ENCODE data around the gene RASSF8.

DNA sequence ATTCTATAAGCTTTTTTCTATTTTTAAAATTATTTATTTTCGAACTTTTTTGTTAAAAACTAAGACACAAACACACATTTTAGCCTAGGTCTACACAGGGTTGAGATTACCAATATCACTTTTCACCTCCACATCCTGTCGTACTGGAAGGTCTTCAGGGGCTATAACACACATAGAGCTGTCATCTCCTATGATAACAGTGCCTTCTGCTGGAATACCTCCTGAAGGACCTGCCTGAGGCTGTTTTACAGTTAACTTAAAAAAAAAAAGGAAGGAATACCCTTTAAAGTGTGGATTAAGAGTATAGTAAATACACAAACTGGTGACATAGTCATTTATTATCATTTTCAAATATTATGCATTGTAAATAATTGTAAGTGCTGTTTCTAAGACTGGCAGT is 43.0 kb downstream of the RASSF8 start:
- TF ChIP-seq POLR2AphosphoS5 (IDR thresholded peaks at IDR 0.05; ENCODE audit: low read depth, low read length): no peak
- TF ChIP-seq, protein P1, sequence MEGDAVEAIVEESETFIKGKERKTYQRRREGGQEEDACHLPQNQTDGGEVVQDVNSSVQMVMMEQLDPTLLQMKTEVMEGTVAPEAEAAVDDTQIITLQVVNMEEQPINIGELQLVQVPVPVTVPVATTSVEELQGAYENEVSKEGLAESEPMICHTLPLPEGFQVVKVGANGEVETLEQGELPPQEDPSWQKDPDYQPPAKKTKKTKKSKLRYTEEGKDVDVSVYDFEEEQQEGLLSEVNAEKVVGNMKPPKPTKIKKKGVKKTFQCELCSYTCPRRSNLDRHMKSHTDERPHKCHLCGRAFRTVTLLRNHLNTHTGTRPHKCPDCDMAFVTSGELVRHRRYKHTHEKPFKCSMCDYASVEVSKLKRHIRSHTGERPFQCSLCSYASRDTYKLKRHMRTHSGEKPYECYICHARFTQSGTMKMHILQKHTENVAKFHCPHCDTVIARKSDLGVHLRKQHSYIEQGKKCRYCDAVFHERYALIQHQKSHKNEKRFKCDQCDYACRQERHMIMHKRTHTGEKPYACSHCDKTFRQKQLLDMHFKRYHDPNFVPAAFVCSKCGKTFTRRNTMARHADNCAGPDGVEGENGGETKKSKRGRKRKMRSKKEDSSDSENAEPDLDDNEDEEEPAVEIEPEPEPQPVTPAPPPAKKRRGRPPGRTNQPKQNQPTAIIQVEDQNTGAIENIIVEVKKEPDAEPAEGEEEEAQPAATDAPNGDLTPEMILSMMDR (IDR thresholded peaks at IDR 0.05 in 2 of 3, conservative IDR thresholded peaks at IDR 0.05 in 1 of 3; ENCODE audit: borderline replicate concordance in 1 of 3, insufficient read depth in 1 of 3, low read depth in 2 of 3, low read length in 2 of 3): no peak
- no peak for TF ChIP-seq POLR2A (IDR thresholded peaks at IDR 0.05; ENCODE audit: borderline replicate concordance, extremely low read depth, insufficient read depth, insufficient read length)
- TF ChIP-seq RAD21 (IDR thresholded peaks at IDR 0.05; ENCODE audit: low read depth): peak; percentile 41
- TF ChIP-seq, protein P2, sequence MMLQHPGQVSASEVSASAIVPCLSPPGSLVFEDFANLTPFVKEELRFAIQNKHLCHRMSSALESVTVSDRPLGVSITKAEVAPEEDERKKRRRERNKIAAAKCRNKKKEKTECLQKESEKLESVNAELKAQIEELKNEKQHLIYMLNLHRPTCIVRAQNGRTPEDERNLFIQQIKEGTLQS (IDR thresholded peaks at IDR 0.05): no peak
- TF ChIP-seq ZNF274 (IDR thresholded peaks at IDR 0.05; ENCODE audit: low read depth, low read length): no peak
- TF ChIP-seq, protein P3, sequence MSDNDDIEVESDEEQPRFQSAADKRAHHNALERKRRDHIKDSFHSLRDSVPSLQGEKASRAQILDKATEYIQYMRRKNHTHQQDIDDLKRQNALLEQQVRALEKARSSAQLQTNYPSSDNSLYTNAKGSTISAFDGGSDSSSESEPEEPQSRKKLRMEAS (IDR thresholded peaks at IDR 0.05): no peak
- no peak for TF ChIP-seq EGR1 (IDR thresholded peaks at IDR 0.05; ENCODE audit: low read depth)
- TF ChIP-seq, protein P4, sequence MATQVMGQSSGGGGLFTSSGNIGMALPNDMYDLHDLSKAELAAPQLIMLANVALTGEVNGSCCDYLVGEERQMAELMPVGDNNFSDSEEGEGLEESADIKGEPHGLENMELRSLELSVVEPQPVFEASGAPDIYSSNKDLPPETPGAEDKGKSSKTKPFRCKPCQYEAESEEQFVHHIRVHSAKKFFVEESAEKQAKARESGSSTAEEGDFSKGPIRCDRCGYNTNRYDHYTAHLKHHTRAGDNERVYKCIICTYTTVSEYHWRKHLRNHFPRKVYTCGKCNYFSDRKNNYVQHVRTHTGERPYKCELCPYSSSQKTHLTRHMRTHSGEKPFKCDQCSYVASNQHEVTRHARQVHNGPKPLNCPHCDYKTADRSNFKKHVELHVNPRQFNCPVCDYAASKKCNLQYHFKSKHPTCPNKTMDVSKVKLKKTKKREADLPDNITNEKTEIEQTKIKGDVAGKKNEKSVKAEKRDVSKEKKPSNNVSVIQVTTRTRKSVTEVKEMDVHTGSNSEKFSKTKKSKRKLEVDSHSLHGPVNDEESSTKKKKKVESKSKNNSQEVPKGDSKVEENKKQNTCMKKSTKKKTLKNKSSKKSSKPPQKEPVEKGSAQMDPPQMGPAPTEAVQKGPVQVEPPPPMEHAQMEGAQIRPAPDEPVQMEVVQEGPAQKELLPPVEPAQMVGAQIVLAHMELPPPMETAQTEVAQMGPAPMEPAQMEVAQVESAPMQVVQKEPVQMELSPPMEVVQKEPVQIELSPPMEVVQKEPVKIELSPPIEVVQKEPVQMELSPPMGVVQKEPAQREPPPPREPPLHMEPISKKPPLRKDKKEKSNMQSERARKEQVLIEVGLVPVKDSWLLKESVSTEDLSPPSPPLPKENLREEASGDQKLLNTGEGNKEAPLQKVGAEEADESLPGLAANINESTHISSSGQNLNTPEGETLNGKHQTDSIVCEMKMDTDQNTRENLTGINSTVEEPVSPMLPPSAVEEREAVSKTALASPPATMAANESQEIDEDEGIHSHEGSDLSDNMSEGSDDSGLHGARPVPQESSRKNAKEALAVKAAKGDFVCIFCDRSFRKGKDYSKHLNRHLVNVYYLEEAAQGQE (IDR thresholded peaks at IDR 0.05; ENCODE audit: low read depth): no peak
- no peak for TF ChIP-seq EZH2 (IDR thresholded peaks at IDR 0.05)

Measured in HCT116 (cell line).